Measurements from ENCODE around the gene BRD1. TPM values are rescaled to one million over a fixed set of nuclear protein-coding genes. Genes with fewer than 3 reads are reported as not detected.

BRD1 gene
- total RNA-seq, 1 experiment from 2014 or later: 31.3 TPM

DNA sequence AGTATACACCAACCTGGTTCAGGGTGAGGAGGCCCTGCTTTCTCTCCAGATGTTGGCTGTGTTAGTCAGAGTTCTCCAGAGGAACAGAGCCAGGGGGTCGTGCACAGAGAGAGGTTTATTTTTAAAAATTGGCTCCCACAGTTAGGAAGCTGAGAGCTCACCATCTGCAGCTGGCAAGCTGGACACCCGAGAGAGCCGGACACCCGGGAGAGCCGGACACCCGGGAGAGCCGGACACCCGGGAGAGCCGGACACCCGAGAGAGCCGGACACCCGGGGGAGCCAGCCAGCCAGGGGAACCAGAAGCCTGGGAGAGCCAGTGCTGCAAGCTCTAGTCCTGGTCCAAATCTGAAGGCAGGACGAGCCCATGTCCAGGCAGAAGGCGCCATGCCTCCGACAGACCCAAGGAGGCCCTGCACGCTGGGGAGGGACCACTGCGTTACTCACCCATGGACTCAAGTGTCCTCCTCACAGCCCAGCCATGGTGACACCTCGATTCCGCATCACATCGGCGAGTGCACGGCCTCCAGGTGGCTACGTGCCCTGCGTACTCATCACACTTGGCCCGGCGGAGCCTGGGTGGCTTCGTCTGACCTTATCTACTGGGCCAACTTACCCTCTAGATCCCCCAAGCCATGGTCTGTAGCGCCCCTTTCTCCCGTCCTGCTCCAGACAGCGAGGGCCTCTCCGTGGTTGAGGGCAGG, 99.0 kb downstream of the BRD1 start:
- ATAC-seq: no peak
- TF ChIP-seq, protein P1, sequence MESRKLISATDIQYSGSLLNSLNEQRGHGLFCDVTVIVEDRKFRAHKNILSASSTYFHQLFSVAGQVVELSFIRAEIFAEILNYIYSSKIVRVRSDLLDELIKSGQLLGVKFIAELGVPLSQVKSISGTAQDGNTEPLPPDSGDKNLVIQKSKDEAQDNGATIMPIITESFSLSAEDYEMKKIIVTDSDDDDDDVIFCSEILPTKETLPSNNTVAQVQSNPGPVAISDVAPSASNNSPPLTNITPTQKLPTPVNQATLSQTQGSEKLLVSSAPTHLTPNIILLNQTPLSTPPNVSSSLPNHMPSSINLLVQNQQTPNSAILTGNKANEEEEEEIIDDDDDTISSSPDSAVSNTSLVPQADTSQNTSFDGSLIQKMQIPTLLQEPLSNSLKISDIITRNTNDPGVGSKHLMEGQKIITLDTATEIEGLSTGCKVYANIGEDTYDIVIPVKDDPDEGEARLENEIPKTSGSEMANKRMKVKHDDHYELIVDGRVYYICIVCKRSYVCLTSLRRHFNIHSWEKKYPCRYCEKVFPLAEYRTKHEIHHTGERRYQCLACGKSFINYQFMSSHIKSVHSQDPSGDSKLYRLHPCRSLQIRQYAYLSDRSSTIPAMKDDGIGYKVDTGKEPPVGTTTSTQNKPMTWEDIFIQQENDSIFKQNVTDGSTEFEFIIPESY (IDR thresholded peaks at IDR 0.05; ENCODE audit: extremely low read depth, insufficient replicate concordance, low read length): no peak
- TF ChIP-seq SP1 (IDR thresholded peaks at IDR 0.05; ENCODE audit: low read depth) (no peak), POLR2AphosphoS5 (IDR thresholded peaks at IDR 0.05; ENCODE audit: low read depth, low read length) (no peak), EGR1 (IDR thresholded peaks at IDR 0.05; ENCODE audit: low read depth) (no peak), TCF7L2 (IDR thresholded peaks at IDR 0.05; ENCODE audit: borderline replicate concordance, extremely low read depth, insufficient read depth, insufficient read length) (no peak), ZNF274 (IDR thresholded peaks at IDR 0.05; ENCODE audit: low read depth, low read length) (no peak), CEBPB (IDR thresholded peaks at IDR 0.05; ENCODE audit: low read depth) (no peak), YY1 (IDR thresholded peaks at IDR 0.05; ENCODE audit: extremely low read depth, insufficient replicate concordance, low read depth, low read length) (no peak), EZH2 (IDR thresholded peaks at IDR 0.05) (no peak), ZFX (IDR thresholded peaks at IDR 0.05) (no peak), JUND (IDR thresholded peaks at IDR 0.05) (no peak), SIN3A (IDR thresholded peaks at IDR 0.05; ENCODE audit: low read depth) (no peak), EZH2phosphoT487 (IDR thresholded peaks at IDR 0.05; ENCODE audit: borderline replicate concordance) (no peak), CBX3 (IDR thresholded peaks at IDR 0.05; ENCODE audit: low read depth) (no peak), FOSL1 (IDR thresholded peaks at IDR 0.05; ENCODE audit: low read depth) (no peak), ELF1 (IDR thresholded peaks at IDR 0.05; ENCODE audit: borderline replicate concordance, low read depth) (no peak)
- TF ChIP-seq, protein P2, sequence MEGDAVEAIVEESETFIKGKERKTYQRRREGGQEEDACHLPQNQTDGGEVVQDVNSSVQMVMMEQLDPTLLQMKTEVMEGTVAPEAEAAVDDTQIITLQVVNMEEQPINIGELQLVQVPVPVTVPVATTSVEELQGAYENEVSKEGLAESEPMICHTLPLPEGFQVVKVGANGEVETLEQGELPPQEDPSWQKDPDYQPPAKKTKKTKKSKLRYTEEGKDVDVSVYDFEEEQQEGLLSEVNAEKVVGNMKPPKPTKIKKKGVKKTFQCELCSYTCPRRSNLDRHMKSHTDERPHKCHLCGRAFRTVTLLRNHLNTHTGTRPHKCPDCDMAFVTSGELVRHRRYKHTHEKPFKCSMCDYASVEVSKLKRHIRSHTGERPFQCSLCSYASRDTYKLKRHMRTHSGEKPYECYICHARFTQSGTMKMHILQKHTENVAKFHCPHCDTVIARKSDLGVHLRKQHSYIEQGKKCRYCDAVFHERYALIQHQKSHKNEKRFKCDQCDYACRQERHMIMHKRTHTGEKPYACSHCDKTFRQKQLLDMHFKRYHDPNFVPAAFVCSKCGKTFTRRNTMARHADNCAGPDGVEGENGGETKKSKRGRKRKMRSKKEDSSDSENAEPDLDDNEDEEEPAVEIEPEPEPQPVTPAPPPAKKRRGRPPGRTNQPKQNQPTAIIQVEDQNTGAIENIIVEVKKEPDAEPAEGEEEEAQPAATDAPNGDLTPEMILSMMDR (IDR thresholded peaks at IDR 0.05 in 2 of 3, conservative IDR thresholded peaks at IDR 0.05 in 1 of 3; ENCODE audit: borderline replicate concordance in 1 of 3, insufficient read depth in 1 of 3, low read depth in 2 of 3, low read length in 2 of 3): no peak
- TF ChIP-seq, protein P3, sequence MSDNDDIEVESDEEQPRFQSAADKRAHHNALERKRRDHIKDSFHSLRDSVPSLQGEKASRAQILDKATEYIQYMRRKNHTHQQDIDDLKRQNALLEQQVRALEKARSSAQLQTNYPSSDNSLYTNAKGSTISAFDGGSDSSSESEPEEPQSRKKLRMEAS (IDR thresholded peaks at IDR 0.05): no peak
- TF ChIP-seq, protein P4, sequence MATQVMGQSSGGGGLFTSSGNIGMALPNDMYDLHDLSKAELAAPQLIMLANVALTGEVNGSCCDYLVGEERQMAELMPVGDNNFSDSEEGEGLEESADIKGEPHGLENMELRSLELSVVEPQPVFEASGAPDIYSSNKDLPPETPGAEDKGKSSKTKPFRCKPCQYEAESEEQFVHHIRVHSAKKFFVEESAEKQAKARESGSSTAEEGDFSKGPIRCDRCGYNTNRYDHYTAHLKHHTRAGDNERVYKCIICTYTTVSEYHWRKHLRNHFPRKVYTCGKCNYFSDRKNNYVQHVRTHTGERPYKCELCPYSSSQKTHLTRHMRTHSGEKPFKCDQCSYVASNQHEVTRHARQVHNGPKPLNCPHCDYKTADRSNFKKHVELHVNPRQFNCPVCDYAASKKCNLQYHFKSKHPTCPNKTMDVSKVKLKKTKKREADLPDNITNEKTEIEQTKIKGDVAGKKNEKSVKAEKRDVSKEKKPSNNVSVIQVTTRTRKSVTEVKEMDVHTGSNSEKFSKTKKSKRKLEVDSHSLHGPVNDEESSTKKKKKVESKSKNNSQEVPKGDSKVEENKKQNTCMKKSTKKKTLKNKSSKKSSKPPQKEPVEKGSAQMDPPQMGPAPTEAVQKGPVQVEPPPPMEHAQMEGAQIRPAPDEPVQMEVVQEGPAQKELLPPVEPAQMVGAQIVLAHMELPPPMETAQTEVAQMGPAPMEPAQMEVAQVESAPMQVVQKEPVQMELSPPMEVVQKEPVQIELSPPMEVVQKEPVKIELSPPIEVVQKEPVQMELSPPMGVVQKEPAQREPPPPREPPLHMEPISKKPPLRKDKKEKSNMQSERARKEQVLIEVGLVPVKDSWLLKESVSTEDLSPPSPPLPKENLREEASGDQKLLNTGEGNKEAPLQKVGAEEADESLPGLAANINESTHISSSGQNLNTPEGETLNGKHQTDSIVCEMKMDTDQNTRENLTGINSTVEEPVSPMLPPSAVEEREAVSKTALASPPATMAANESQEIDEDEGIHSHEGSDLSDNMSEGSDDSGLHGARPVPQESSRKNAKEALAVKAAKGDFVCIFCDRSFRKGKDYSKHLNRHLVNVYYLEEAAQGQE (IDR thresholded peaks at IDR 0.05; ENCODE audit: low read depth): no peak
- Histone ChIP-seq H3K79me2 (ENCODE audit: insufficient read depth, low read length) (no peaks in the 10 kb centered on the region), H3K27ac (ENCODE audit: low read depth, low read length) (no peak overlapping the region), H3K27me3 (ENCODE audit: insufficient read depth, low read length) (peaks cover 75% of the 10 kb centered on the region), H3K4me2 (ENCODE audit: low read length) (no peak overlapping the region), H4K20me1 (ENCODE audit: insufficient read depth) (no peaks in the 10 kb centered on the region), H3K9ac (ENCODE audit: low read length) (no peak overlapping the region), H3K36me3 (ENCODE audit: control insufficient read depth in 1 of 2, insufficient read depth in 2 of 2, low read length in 2 of 2) (no peaks in the 10 kb centered on the region), H3K4me3 (replicated peaks in 1 of 2; ENCODE audit: low read depth in 1 of 2, low read length in 2 of 2) (no peak overlapping the region), H3K4me1 (ENCODE audit: control insufficient read depth in 1 of 2, insufficient read depth in 2 of 2, low read length in 2 of 2) (no peaks in the 10 kb centered on the region), H3K9me2 (ENCODE audit: insufficient read depth) (no peaks in the 10 kb centered on the region), H3K9me3 (ENCODE audit: control insufficient read depth in 1 of 2, insufficient read depth in 1 of 2, low read depth in 1 of 2, low read length in 2 of 2) (no peaks in the 10 kb centered on the region; a peak in 1 of 4 replicates), H2AFZ (ENCODE audit: low read depth, low read length, poor library complexity, severe bottlenecking) (no peak overlapping the region)
- no TSS peak for BruUV-seq (replicated peaks)
- DNase-seq (ENCODE audit: low read depth, low spot score): no peak
- CTCF ChIA-PET: no interaction called here
- intact Hi-C loops (cut with micrococcal nuclease): loop anchor here (5.0 kb wide), 1 partner anchor 411 kb away; no protein-coding TSS in a partner anchor
- RAD21 ChIA-PET (ENCODE audit: low non-redundant PET in 1 of 2, low total read pairs in 2 of 2, uncharacterized antibody in 2 of 2, unreplicated experiment in 2 of 2): no interaction called here
- POLR2A ChIA-PET: no interaction called here
